SH-SY5Y (cell line): ENCODE measurements around the gene CEP131.

Experiments used
- GATA2 ChIP-seq: IDR thresholded peaks from 2 replicates; pipeline ENCODE4 v1.6.1; 2011; ENCODE audit warnings: mild to moderate bottlenecking, low read depth, low read length
- GATA3 ChIP-seq: IDR thresholded peaks from 2 replicates; pipeline ENCODE4 v1.6.1; 2011; ENCODE audit warnings: low read depth, mild to moderate bottlenecking, low read length, moderate library complexity

GRCh38 chr17:81261096-81261495 is 38.3 kb upstream of the CEP131 start:
- TF ChIP-seq GATA2 (no peak), GATA3 (no peak)
